C1 segment of cervical spinal cord (tissue), 14 donors: ENCODE results near the gene STPG3.

ENCODE experiments used
- DNase-seq, 14 donors: peaks; one replicate each; lab custom pipeline; 2025; lab: John Stamatoyannopoulos, UW

Gene STPG3

DNA sequence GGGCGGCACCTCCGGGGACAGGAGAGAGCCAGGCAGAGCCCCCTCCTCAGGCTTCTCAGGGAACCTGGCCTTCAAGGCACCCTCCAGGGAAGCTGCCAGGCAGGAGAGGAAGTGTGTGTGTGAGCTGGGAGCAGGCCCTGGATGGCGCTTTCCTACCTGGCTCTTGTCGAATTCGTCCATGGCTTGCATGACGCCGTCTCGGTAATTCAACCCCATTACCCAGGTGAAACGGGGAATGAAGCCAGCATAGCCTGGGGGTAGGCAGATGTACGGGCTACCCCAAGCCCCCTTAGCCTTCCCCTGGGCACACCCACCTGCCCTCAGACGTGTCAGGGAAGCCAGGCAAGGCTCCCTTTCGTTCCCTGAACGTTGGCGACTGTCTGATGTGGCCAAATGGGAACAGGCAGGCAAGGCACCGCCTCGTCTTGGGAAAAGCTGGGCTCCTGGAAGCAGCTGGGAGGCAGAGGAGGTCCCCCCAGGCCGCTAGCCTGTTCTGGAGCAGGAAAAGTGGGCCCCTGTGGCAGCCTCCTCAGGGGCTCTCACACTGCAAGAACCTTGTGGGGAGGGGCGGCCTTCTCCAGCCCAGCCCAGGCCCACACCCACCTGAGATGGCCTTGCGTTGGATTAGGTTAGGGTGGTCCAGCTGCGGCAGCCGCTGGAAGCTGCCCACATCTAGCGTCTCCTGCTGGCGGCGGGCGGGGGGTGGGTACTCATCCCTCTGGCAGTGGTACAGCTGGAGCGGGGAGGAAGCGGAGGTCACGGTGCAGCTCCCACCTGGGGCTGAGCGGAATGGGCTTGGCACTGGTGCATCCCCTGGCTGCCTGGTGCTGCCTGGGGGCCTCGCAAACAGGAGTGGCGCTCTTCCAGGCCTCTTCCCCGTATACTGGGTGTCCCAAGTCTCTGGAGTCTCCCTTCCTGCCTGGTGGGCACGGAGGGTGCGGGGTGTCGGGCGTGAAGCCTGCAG is 6.3 kb upstream of the STPG3 start:
- no peak for DNase-seq

DNA sequence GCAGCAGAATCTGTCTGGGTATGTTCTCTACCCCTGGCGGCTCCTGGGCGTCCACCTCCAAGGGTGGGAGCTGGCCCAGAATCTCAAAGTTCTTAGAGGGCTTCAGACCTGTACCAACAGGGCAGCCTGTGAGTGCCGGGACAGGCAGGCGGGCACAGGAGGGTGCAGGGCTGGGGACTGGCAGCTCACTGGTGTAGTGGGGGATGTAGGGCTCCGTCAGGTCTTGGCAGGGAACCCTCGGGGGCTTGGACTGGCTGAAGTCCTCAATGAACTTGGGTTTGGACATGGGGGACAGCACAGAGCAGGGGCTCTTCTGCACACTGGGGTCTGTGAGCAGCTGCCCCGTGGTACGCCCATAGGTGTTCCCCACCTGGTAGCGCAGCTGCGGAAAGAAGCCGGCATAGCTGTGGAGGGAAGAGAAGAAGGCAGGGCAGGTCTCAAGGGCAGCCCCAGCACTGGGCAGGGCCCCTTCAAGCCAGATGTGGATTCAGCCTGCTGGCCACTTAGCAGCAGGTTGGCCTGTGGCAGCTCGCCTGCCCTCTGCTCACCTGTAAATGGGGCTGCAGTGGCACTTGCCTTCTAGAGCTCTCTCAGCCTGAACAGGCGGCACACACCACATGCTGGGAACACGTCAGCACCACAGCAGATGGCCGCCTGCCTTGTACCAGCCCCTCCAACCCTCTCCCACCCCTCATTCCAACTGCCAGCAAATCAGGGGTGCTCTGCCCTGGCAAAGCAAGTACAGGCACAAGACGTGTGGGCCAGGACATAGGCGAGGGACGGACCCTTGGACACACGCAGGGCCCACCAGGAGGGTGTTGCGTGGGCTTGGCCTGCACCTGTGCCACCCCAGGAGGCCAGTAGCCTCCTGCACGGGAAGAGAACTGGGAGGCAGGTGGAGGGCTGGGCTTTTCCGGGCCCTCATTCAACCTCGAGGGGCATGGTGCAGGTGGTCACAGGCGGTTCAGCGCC is 5.3 kb upstream of the STPG3 start:
- DNase-seq, result no peak

DNA sequence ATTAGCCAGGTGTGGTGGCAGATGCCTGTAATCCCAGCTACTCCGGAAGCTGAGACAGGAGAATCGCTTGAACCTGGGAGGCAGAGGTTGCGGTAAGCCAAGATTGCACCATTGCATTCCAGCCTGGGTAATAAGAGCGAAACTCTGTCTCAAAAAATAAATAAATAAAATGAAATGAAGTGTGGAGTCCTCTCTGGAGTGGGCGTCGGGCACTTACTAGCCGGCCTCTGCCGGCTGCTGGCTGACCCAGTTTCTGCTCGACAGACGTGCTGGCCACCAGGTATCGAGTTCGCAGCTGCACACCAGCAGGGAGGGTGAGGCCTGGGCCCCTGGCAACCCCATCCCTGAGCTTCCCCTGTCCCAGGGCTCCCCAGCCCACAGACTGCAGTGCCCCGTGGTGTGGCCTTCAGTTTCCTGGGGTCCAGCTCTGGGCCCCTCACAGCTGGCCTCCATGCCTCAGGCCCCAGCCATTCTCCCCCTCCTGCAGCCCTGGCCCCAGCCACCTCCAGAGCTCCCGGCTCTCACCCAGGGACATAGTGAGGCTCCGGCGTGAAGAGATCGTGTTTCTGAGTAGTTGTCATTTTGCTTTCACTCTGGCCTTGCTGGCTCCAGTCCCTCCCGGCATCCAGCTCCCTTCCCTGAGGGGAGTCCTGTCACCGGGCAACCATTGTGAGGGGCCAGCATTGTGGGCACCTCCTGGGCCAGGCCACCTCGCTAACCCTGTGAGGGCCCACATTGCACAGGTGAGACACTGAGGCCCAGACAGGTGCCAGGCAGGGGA is 3.8 kb upstream of the STPG3 start:
- DNase-seq, result no peak

DNA sequence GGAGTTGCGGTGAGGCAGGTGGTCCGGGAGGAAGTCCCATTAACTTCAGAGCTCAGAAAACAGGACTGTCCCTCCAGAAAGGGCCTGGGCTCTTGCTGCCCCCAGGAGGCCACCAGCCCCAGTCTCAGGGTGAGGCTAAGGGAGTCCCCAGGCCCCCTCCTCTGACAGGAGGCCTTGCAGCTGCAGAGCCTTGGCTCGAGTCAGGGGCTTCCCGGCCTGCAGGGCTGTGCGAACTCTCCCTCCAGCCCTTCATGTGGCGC is 3.2 kb upstream of the STPG3 start:
- no peak for DNase-seq

DNA sequence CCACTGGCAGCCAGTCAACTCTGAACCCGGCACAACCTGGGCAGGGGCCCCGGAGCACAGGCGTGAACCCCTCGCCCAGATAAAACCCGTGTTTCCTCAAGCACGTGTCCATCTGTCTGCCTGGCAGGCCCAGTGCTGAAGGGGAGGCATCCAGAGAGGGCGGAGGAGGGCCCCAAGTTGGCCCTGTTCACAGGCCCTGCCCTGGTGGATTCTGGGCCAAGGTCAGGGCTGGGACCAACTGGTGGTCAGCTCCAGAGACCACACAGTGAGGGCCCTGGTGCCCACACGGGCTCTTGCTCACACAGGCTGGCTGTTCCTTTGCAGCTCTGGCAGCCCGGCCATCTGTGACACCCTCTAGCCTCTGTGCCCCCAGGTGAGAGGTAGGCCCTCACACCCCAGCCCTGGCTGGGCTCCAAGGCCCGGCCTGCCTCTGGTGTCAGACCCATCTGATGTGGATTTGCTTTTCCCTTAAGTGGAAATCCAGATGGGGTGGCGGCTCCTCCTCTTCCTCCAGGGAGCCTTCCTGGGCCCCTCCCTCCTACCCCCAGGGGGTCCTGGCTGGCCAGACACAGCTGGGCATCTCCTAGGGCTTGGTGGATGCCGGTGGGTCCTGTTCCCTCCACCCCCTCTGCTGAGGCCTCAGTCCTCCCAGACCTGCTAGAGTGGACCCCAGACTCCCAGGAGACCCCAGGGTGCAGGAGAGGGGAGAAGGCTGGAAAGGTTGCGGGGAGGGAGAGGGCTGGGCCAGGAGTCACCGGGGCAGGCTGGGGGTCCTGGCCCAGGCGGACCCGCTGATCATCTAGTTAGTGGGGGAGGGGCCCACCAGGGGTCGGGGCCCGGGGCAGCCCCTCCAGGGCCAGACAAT is 525 bp upstream of the STPG3 start:
- no peak for DNase-seq

DNA sequence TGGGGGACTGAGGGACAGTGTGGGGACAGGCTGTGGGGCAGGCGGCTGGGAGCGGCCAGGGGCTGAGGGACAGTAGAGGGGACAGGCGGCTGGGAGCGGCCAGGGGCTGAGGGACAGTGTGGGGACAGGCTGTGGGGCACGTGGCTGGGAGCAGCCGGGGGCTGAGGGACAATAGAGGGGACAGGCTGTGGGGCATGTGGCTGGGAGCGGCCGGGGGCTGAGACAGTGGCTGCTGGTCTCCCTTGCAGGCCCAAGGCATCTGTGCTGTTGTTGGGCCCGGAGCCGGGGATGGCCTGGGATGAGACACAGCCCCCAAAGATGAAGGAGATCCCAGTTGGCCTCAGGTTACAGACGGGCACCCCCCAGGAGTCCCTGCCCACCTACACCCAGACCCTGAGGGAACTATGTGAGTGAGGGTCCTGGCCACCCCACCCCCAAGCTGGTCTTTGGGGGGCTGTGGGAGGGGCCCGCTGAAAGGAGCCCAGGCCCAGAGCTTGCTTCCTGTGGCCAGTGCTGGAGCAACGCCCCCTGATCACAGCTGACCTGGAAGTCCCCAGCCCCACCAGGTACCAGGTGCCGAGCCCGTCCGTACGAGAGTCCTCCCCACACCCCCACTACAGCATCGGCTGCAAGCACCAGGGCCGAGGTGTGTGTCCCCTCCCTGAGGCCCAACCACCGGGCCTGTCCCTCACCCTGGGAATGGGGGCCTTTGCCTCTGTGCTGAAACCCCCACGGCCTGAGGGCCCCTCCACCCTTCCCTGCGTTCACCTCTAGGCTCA is 593 bp downstream of the STPG3 start:
- DNase-seq, result no peak

DNA sequence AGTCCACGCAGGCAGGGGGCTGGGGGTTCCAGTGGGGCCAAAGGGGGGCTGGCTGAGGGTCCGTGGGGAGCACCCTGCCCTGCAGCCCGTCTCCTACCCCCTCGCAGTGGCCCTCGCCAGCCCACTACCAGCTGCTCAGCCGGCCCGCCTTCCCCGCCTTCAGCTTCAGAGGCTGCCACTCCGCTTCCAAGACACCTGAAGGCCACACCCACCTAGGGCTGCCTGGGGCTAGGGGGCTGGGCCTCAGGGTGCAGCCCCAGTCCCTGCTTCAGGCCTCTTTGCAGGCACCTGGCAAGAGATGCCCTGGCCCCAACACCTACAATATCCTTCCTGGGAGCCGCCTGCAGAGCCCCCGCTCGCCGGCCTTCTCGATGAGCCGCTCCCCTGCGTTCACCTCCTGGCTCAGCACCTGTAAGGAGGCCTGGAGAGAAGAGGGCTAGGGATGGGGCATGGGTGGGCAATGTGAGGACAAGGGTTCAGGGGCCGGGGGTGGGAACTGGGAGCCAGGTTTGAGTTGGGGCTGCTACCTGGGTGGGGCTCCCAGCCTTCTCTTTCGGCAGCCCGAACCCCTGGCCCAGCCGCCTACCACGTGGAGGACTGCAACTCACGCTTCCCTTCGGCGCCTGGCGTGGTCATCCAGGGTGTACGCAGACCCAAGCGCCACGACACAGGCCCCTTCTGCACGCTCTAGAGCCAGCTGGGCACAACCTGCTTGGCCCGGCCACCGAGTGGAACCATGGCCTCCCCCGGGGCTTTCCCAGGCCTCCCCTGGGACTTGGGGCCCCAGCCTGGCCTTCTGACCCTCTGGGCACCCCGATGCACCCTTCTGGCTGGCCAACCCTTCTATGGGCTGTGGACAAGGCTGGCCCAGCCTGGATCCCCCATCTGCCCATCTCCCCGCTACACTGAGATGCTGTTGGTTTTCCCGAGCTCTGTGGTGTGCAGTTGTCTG is 1.7 kb downstream of the STPG3 start:
- no peak for DNase-seq

DNA sequence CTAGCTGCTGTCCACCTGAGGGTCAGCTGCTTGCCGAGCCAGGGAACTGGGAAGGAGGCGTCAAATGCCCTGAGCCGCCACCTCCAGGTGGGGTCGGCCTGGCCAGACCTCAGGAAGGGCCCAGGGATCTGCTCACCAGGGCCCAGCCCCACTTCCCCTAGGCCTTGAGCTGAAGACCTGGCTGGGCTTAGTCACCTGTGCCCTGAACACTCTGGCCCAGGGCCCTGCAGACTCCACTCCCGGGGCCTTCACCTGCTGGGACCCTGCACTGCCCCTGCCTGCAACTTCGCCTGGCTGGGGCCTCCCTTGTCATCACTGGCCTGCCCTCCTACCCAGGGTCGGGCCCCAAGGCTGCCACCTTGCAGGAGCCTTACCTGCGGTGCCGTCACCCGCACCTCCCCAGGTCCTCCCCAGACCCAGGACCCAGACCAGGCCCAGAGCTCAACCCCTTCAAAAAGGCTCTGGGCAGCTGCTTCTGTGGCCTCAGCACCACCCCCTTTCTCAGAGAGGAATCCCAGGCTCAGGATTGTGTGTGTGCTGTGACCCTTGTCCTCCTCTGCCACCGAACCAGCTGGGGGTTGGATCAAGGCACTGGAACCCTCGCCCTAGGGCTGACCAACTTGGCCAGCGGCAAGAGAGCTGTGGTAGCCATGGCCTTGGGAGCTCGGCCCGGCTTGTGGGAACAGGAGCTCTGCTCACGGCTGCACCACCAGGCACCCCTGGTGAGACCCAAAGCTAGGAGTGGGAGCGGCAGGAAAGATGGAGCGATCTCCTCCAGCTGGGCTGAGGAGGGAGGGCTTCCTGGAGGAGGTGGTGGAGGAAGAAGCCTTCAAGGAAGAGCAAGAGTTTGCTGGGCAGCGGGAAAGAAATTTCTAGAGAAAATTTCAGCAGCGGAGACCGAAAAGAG is 2.9 kb downstream of the STPG3 start:
- no peak for DNase-seq

DNA sequence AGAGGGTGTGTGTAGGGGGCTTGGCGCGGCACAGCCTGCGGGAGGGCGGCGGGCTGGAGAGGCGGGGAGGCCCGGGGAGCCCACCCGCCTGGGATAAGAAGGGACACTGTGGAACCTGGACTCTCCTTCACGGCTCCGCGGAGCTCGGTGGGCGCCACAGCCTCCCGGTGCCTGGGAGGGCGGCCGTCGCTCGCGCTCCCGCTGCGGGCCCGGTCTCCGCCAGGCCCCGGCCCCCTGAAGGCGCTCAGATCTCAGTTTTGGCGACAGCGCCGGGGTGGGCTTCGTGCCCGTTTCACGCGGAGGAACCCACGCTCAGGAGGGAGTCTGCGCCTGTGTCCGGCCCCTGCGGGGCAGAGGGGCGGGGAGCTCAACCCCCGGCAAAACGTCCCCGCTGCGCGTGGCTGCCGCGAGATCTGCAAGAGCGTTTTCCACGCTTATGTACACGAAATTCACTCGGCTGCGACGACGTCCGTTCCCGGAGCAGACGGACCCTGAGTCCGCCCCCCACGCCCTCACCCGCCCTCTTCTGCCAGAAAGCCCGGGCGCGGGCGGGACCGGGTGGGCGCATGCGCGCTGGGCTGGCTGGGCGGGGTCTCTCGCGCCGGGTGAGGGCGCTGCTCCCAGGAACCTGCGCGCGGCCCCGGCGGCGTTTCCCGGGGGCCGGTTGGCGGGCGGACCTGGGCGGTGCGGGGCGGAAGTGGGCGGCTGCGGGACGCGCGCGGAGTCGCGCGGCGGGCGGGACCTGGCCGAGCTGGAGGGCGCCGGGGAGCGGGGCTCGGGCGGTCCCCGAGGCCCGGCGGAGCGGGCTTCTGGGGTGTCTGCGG is 3.8 kb downstream of the STPG3 start, which contains the start of gene NELFB:
Gene NELFB (plus strand): TSS at position 704 of the 824 bp plus-strand sequence.
- DNase-seq, result peak; percentile 19 to 98 (median 86)

DNA sequence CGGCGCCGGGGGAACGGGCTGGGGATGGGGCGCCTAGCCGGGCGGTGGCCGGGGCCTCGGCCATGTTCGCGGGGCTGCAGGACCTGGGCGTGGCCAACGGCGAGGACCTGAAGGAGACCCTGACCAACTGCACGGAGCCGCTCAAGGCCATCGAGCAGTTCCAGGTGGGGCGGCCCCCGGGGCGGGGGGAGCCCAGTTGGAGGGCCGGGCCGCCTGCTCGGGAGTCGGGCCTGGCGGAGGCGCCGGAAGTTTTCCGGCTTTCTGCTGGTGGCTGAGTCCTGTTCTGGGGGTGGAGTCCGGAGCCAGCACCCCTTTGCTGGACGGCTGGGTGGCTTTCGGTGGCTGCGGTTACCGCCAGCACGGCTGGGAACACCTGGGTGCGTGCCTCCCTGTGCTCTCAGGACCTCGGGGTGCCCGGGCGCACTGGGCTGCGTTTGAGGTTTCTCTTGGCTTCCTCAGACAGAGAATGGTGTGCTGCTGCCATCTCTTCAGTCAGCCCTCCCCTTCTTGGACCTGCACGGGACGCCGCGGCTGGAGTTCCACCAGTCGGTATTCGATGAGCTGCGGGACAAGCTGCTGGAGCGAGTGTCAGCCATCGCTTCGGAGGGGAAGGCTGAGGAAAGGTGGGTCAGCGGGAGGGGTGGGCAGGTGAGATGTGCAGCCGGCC is 4.5 kb downstream of the STPG3 start:
- DNase-seq, result no peak

DNA sequence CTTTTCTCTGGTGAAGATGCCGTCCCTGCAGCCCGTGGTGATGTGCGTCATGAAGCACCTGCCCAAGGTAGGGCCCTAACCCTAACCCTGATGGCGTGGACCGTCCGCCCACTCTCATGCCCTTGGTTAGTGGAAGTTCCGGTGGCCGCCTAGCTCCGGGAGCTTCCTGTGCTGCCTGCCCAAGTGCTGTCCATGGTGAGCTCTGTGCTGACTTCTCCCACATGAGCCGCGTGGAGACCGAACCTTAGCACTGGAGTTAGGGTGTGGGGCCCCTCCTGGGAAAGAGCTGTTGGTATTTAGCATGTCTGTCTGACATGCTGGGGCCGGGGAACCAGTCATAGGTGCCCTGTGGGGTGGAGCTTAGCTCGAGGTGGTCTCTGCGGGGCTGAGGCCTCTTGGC is 5.3 kb downstream of the STPG3 start:
- no peak for DNase-seq

DNA sequence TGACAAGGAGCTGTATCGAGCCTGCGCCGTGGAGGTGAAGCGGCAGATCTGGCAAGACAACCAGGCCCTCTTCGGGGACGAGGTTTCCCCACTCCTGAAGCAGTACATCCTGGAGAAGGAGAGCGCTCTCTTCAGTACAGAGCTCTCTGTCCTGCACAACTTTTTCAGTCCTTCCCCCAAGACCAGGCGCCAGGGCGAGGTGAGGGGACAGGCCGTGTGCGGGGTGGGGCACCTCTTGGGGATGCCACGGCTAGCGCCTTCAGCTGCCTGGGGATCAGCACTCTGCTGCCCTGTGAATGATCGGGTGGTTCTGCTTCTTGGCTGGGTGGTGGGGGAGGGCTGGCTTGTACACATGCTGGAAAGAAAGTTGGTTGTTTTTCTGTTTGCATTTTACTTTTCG is 5.8 kb downstream of the STPG3 start:
- no peak for DNase-seq

DNA sequence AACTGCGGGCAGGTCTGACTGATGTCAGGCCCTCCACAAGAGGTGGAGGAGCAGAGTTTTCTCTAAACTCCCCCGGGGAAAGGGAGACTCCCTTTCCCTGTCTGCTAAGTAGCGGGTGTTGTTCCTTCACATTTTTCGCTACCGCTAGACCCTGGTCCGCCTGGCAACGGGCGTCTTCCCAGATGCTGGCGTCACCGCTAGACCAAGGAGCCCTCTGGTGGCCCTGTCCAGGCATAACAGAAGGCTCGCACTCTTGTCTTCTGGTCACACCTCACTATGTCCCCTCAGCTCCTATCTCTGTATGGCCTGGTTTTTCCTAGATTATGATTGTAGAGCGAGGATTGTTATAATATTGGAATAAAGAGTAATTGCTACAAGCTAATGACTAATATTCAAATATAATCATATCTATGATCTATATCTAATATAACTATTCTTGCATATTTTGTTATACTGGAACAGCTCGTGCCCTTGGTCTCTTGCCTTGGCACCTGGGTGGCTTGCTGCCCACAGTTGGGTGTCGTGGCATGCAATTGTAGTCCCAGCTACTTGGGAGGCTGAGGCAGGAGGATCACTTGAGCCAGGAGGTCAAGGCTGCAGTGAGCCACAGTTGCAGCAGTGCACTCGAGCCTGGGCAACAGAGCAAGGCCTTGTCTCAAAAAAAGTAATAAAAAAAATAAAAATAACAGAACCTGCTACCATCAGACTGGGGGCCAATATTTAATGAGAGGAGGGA is 11.3 kb downstream of the STPG3 start:
- DNase-seq, result peak in 2 of 14 donors; percentile 20 to 29

DNA sequence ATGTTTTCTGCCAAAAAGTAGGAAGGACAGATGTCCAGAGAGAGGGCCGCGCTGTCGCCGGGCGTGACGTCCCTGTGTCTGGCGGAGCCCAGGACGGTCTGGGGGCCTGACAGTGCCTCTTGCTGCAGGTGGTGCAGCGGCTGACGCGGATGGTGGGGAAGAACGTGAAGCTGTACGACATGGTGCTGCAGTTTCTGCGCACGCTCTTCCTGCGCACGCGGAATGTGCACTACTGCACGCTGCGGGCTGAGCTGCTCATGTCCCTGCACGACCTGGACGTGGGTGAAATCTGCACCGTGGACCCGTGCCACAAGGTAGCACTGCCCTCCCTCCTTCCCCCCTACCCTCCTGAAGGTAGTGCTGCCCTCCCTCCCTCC is 11.8 kb downstream of the STPG3 start:
- DNase-seq, result no peak

DNA sequence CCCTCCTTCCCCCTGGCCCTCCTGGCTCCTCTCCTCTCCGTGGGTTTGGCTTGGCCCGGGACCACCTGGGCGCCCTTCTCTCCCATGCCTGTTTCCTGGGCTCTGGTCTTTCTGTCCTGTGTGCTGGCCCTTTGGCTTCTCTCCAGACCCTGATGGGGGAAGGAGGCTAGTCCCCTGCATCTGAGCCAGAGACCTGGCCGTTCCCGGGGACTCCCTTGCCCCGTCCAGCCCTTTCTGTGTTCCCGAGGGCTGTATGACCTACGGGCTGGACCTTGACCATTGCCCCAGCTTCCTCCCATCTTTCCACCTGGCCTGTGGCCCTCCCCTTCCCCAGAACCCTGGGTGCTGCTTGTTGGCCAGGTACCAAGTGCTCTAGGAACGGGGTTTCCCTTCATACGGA is 12.4 kb downstream of the STPG3 start:
- no peak for DNase-seq

DNA sequence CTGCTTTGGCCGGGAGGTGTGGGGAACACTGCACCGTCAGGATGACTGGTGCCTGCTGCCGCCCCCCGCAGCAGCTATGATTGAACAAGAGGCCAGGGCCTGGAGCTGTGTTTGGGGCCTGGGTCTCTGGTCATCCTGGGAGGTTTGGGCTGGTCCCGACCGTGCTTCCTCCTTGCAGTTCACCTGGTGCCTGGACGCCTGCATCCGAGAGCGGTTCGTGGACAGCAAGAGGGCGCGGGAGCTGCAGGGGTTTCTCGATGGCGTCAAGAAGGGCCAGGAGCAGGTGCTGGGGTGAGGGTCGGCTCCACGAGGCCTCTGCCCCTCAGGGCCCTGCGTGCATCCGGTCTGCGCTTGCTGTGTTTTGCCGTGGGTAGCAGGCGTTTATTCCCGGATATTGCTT is 13.0 kb downstream of the STPG3 start:
- no peak for DNase-seq
